NT2/D1 (cell line): ENCODE results near the gene ZNF683.

ENCODE experiments used
- DNase-seq: peaks from one replicate; pipeline ENCODE4 v3.0.0-alpha.2; 2011; ENCODE audit warnings: low read depth, low spot score
- H3K27me3 ChIP-seq: 2 replicates; pipeline ENCODE4 v1.6.0; 2011; ENCODE audit warnings: mild to moderate bottlenecking; ENCODE audit not compliant: insufficient read length, insufficient read depth
- H3K36me3 ChIP-seq: 2 replicates; pipeline ENCODE4 v1.6.1; 2011; ENCODE audit warnings: mild to moderate bottlenecking, low read length, mixed read lengths; ENCODE audit not compliant: insufficient read depth, insufficient read length
- H3K4me1 ChIP-seq: 2 replicates; pipeline ENCODE4 v1.5.1; 2011; ENCODE audit not compliant: insufficient read depth, insufficient read length
- H3K4me3 ChIP-seq: 2 replicates; pipeline ENCODE4 v1.5.1; 2011; ENCODE audit warnings: low read depth; ENCODE audit not compliant: insufficient read length
- H3K9ac ChIP-seq: 2 replicates; pipeline ENCODE4 v1.6.0; 2011; ENCODE audit warnings: low read depth; ENCODE audit not compliant: insufficient read length
- H3K9me3 ChIP-seq: 2 replicates; pipeline ENCODE4 v1.5.1; 2011; ENCODE audit warnings: mild to moderate bottlenecking, low read length; ENCODE audit not compliant: insufficient read depth
- SUZ12 ChIP-seq: IDR thresholded peaks from 2 replicates; pipeline ENCODE4 v1.6.1; 2011; ENCODE audit not compliant: insufficient read length, insufficient read depth; ENCODE audit errors: extremely low read depth
- YY1 ChIP-seq: IDR thresholded peaks from 2 replicates; pipeline ENCODE4 v1.6.1; 2011; ENCODE audit not compliant: insufficient read length, insufficient read depth
- ZNF274 ChIP-seq: IDR thresholded peaks from 2 replicates; pipeline ENCODE4 v1.6.1; 2011; ENCODE audit warnings: mild to moderate bottlenecking, low read depth, low read length

The ZNF683 gene

DNA sequence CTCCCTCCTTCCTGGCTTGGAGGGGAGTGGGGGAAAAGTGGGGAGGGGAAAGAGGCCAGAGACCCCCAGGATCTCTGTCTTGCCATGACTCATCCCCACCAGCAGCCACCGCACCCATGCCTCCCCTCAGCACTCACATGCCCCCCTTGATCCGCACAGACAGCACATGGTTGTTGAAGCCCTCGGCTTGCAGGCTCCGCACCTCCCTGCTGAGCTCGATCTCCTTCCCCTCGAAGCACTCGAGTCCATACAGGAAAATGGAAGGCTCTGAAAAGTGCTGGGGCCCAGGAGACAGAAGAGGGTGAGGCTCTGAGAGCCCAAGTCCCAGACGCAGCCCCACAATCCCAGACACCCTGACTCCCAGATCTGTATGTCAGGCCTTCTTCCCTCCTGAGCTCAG is 44.0 kb downstream of the ZNF683 start:
- peaks cover 3% of the 10 kb centered on the region for H3K4me1 ChIP-seq
- peaks cover 20% of the 10 kb centered on the region for H3K36me3 ChIP-seq
- H3K4me3 ChIP-seq, result no peak overlapping the region
- TF ChIP-seq ZNF274 (no peak), SUZ12 (no peak), YY1 (no peak)
- peak overlapping the region; percentile 37 for H3K9ac ChIP-seq
- H3K27me3 ChIP-seq, result no peaks in the 10 kb centered on the region
- no peaks in the 10 kb centered on the region for H3K9me3 ChIP-seq
- DNase-seq, result no peak

DNA sequence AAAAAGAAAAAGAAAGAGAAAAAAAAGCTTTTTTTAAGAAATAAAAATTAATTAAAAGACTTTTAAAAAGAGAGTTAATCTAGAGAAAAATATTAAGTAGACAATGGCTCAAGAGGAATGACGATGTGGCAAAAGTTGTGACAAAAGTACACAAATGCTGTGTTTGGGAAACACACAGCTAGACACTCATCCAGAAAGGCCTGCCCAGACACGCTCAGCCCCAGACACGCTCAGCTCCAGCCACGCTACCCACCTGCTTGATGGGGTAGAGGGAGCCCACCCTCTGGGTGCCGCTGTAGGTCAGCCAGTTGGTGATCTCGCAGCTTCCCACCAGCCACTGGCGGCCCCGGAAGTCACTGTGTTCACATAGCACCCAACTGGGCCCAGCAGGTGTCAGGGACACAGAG is 44.6 kb downstream of the ZNF683 start:
- Histone ChIP-seq H3K36me3 (peaks cover 26% of the 10 kb centered on the region), H3K27me3 (no peaks in the 10 kb centered on the region), H3K9me3 (no peaks in the 10 kb centered on the region), H3K9ac (no peak overlapping the region), H3K4me3 (no peak overlapping the region), H3K4me1 (peaks cover 3% of the 10 kb centered on the region)
- TF ChIP-seq SUZ12 (no peak), YY1 (no peak), ZNF274 (no peak)
- DNase-seq, result no peak

DNA sequence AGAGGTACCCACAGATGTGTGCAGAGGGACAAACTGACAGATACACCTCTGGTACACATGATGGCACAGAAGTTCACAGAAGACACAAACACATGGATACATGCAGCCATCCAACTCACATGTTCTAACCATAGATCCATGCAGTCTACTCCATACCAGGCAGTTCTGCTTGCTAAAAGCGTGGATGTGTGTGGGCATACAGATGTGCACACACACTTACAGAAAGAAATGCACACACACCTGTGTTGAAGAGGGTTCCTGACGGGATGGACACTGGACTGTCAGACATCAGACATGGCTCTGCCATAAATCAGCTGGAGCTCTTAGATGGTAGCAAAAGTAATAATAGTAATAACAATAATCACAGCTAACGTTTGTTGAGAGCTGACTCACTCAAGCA is 48.0 kb downstream of the ZNF683 start:
- Histone ChIP-seq H3K9ac (no peak overlapping the region), H3K27me3 (no peaks in the 10 kb centered on the region), H3K4me3 (no peak overlapping the region), H3K9me3 (no peaks in the 10 kb centered on the region), H3K4me1 (peaks cover 8% of the 10 kb centered on the region), H3K36me3 (peaks cover 36% of the 10 kb centered on the region)
- TF ChIP-seq YY1, result no peak
- TF ChIP-seq ZNF274, result no peak
- TF ChIP-seq SUZ12, result no peak
- no peak for DNase-seq

DNA sequence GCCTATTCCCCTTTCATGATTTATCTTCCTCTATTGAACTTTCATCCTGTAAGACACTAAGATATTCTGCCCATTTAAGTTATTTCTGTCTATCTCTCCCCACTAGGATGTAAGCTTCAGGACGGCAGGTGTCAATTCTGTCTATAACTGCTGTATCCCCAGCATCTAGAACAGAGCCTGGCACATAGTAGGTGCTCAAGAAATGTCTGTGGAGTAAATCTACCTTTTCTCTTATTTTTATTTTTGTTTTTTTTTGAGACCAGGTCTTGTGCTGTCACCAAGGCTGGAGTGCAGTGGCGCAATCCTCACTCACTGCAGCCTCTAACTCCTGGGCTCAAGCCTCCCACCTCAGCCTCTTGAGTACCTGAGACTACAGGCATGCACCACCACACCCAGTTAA is 49.2 kb downstream of the ZNF683 start:
- peaks cover 36% of the 10 kb centered on the region for H3K36me3 ChIP-seq
- no peaks in the 10 kb centered on the region for H3K9me3 ChIP-seq
- H3K9ac ChIP-seq, result no peak overlapping the region
- H3K27me3 ChIP-seq, result no peaks in the 10 kb centered on the region
- no peak for DNase-seq
- no peak overlapping the region for H3K4me3 ChIP-seq
- TF ChIP-seq SUZ12, result no peak
- TF ChIP-seq YY1, result no peak
- TF ChIP-seq ZNF274, result no peak
- peaks cover 9% of the 10 kb centered on the region for H3K4me1 ChIP-seq

DNA sequence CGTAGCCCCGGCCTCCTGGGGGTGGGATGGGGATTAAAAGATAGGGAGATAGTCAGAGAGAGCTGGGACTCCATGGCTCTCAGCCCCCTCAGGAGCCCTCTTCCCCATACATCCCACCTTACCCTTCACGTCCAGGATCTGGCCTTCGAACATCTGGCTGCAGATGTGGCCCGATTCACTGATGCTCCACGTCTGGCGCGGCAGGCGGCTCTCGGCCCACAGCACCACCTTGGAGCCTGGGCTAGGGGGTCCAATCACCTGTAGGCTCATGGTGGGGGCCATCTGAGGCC is 50.6 kb downstream of the ZNF683 start:
- no peak for TF ChIP-seq ZNF274
- TF ChIP-seq YY1, result no peak
- TF ChIP-seq SUZ12, result no peak
- Histone ChIP-seq H3K4me3 (no peak overlapping the region), H3K9me3 (no peaks in the 10 kb centered on the region), H3K36me3 (peaks cover 36% of the 10 kb centered on the region), H3K4me1 (peaks cover 20% of the 10 kb centered on the region), H3K9ac (no peak overlapping the region), H3K27me3 (no peaks in the 10 kb centered on the region)
- DNase-seq, result no peak

DNA sequence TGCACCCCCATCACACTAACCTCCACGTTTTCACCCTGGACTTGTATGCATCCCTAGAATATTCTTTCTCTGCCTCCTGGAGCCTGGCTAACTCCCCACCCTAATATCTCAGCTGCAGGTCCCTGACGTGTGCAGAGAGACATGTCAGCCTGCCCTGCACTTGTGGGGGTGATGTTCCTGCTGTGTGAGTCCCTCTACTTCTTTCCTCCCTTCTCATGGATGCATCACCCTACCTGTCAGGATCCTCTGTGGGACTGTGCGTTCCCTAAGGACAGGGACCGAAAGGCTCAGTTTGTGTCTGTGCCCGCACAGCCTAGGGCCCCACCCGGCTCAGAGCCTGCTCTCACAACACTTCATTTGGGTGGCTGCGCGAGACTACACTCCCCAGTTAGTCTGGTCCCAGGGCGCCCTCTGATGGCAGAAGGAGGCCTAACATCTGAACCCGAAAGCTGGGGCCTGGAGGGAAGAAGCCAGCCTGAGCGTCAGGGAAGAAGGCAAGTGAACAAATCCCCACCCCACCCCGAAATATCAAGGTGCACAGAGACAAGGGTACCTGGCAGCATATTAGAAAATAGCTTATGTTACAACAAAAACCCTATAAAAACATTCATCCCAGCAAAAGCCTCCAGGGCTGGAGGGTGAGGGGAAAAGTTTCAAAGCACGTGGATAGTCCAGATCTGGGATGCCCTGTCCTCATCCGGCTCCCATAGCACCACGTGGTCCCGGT is 51.1 kb downstream of the ZNF683 start:
- Histone ChIP-seq H3K9me3 (no peaks in the 10 kb centered on the region), H3K36me3 (peaks cover 36% of the 10 kb centered on the region), H3K4me1 (peaks cover 25% of the 10 kb centered on the region), H3K4me3 (no peak overlapping the region), H3K9ac (peak overlapping the region; percentile 21), H3K27me3 (no peaks in the 10 kb centered on the region)
- DNase-seq, result peak; percentile 86
- TF ChIP-seq SUZ12 (no peak), YY1 (no peak), ZNF274 (no peak)

DNA sequence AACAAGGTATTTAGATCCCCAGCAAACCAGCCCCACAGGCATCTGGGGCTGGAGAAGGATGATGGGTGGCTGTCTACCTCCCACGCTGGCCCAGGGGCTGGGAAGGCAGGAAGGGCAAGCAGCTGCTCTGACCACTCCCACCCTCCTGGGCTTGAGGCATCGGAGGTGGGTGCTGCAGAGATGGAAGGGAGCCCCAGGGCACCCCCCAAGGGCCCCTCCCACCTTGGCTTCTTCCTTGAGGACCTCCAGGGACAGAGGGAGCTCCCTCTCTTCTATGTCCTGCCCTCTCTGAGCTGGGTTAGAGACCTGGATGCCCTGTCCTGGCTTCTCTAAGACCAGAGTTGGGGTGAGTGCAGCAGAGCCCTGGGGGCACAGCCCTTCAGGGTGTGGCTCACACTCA is 51.7 kb downstream of the ZNF683 start:
- no peak for DNase-seq
- Histone ChIP-seq H3K9ac (peak overlapping the region; percentile 21), H3K4me3 (no peak overlapping the region), H3K27me3 (no peaks in the 10 kb centered on the region), H3K9me3 (no peaks in the 10 kb centered on the region), H3K36me3 (peaks cover 36% of the 10 kb centered on the region), H3K4me1 (peaks cover 26% of the 10 kb centered on the region)
- TF ChIP-seq SUZ12 (no peak), YY1 (no peak), ZNF274 (no peak)
